Naive thymus-derived CD4-positive, alpha-beta T cell (primary cell): Measurements from ENCODE around the gene FGD3. TPM values are rescaled to one million over a fixed set of nuclear protein-coding genes. Genes with fewer than 3 reads are reported as not detected.

Experiments
- ATAC-seq: fragments of 150-1000 bp; cut with Tn5 transposase; 2 replicates; pipeline ENCODE4 v1.10.0; 2021; ENCODE audit warnings: mild to moderate bottlenecking, moderate library complexity
- CTCF ChIA-PET: fragments of 350-600 bp; sonication (Branson Sonifier 250); formaldehyde crosslinking; loops from one replicate; lab custom pipeline; 2021; ENCODE audit warnings: antibody characterized with exemption; lab: Charles Lee
- POLR2A ChIA-PET: fragments of 350-600 bp; sonication (Branson Sonifier 250); formaldehyde crosslinking; loops from one replicate; lab custom pipeline; 2021; ENCODE audit warnings: antibody characterized with exemption, inconsistent platforms; lab: Charles Lee
- DNase-seq, 9 donors: peaks; one replicate each; pipeline versions ENCODE4 v3.0.0 to v3.0.0-alpha.2; 2020 to 2022; ENCODE audit warnings: mixed read lengths in 1 of 9
- H3K27ac ChIP-seq: one replicate; pipeline ENCODE4 v1.7.0; 2013; ENCODE audit warnings: mild to moderate bottlenecking, low read depth, low read length, moderate library complexity
- H3K27me3 ChIP-seq, 2 donors: one replicate each; pipeline ENCODE4 v1.7.0; 2013; ENCODE audit warnings: low read length in 2 of 2, mild to moderate bottlenecking in 2 of 2, moderate library complexity in 2 of 2; ENCODE audit not compliant: control insufficient read depth in 2 of 2, insufficient read depth in 2 of 2
- H3K36me3 ChIP-seq, 3 experiments: 1 replicate in 2 of 3; 2 replicates in 1 of 3; pipeline ENCODE4 v1.7.0; 2013; ENCODE audit warnings: low read length in 3 of 3, mild to moderate bottlenecking in 3 of 3, moderate library complexity in 1 of 3; ENCODE audit not compliant: insufficient read depth in 3 of 3, control insufficient read depth in 2 of 3
- H3K4me1 ChIP-seq, 2 donors: one replicate each; pipeline ENCODE4 v1.7.0; 2013; ENCODE audit warnings: low read length in 2 of 2, mild to moderate bottlenecking in 2 of 2, moderate library complexity in 1 of 2; ENCODE audit not compliant: control insufficient read depth in 2 of 2, insufficient read depth in 2 of 2
- H3K4me3 ChIP-seq: 2 replicates; pipeline ENCODE4 v1.7.0; 2013; ENCODE audit warnings: mild to moderate bottlenecking, low read length
- H3K9me3 ChIP-seq, 3 experiments: 1 replicate in 2 of 3; 2 replicates in 1 of 3; pipeline ENCODE4 v1.7.0; 2013; ENCODE audit warnings: low read length in 3 of 3; ENCODE audit not compliant: control insufficient read depth in 2 of 3
- H3K27ac Mint-ChIP-seq, 9 donors: one replicate each; pipeline ENCODE4 v1.8.0; 2020 to 2022; ENCODE audit warnings: mixed read lengths in 9 of 9, mild to moderate bottlenecking in 8 of 9, moderate library complexity in 5 of 9, inconsistent platforms in 2 of 9
- H3K27me3 Mint-ChIP-seq, 5 donors: one replicate each; pipeline ENCODE4 v1.8.0; 2021 to 2022; ENCODE audit warnings: mixed read lengths in 5 of 5, mild to moderate bottlenecking in 1 of 5
- H3K36me3 Mint-ChIP-seq, 5 donors: one replicate each; pipeline ENCODE4 v1.8.0; 2020 to 2022; ENCODE audit warnings: mixed read lengths in 5 of 5, mild to moderate bottlenecking in 3 of 5, inconsistent platforms in 1 of 5
- H3K4me1 Mint-ChIP-seq, 7 donors: one replicate each; pipeline ENCODE4 v1.8.0; 2020 to 2022; ENCODE audit warnings: mixed read lengths in 7 of 7, mild to moderate bottlenecking in 3 of 7, inconsistent platforms in 1 of 7
- H3K4me3 Mint-ChIP-seq, 10 donors: one replicate each; pipeline ENCODE4 v1.8.0; 2020 to 2022; ENCODE audit warnings: mild to moderate bottlenecking in 10 of 10, mixed read lengths in 10 of 10, moderate library complexity in 6 of 10, inconsistent platforms in 2 of 10
- H3K9me3 Mint-ChIP-seq, 11 donors: one replicate each; pipeline ENCODE4 v1.8.0; 2020 to 2022; ENCODE audit warnings: mixed read lengths in 11 of 11, mild to moderate bottlenecking in 4 of 11, inconsistent platforms in 1 of 11, moderate library complexity in 1 of 11
- intact Hi-C, 2 donors: fragments of 100-400 bp; cut with micrococcal nuclease; formaldehyde crosslinking; loops; one replicate each; pipeline ENCODE4 v1.15.1; 2023
- polyA plus RNA-seq, 2 donors: library from polyadenylated mRNA; unstranded; fragments of 300-500 nt; fragmentation: Illumina TruSeq; gene quantifications; one replicate each; pipeline ENCODE4 v1.2.3, GENCODE V29; 2021
- total RNA-seq, 6 experiments: library from RNA in 5 of 6; stranded (reverse) in 5 of 6; gene quantifications; 1 replicate in 5 of 6; 2 replicates in 1 of 6; pipeline ENCODE4 v1.2.3 and lab custom pipeline; 2021 to 2026

Gene FGD3
- total and polyA plus RNA-seq, 7 experiments from 2014 or later: 114 to 341 (median 193) TPM

DNA sequence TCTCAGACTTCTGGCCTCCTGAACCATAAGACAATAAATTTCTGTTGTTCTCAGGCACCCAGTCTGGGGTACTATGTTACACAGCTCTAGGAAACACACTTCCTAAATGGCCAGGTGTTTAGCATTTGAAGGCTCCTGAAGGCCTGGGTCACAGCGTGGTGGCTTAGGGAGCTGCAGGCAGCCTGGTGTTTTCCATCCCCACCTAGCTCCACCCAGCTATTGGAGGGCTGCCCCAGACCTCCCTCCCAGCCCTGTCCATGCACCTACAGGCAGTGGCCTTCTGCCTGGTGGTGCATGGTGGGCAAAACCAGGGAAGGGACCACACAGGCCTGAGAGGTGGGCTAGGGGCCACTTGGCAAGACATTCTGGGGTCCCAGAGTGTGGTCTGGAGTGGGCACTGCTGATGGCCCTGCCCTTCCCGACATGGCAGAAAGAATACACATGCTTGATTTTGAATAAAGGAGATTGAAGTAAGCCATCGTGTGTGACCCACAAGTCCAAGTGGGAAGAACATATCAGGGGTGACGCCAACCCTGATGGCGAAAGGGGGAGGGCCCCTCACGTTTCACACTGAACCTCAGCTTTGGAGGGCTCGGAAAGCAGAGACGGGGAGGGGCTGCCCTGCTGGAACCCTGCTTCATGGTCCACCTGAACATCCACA, 109.8 kb downstream of the FGD3 start:
- DNase-seq (no peak), ATAC-seq (no peak)
- H3K27me3 ChIP-seq: no peaks in the 10 kb centered on the region
- H3K27ac Mint-ChIP-seq: peak overlapping the region; percentile 62 to 95 (median 89)
- ChIA-PET POLR2A (interaction anchor here (0.9 to 10.5 kb wide), 9 partner anchors 8 to 94 kb away, joined by 3 to 74 read pairs (median 5); no protein-coding TSS in a partner anchor), CTCF (interaction anchor here (1.0 kb wide), 1 partner anchor 39 kb away, joined by 3 read pairs; no protein-coding TSS in a partner anchor)
- intact Hi-C loops: no loop called here
- H3K4me3 Mint-ChIP-seq: peak overlapping the region in 9 of 10 donors; percentile 47 to 88 (median 76)
- peaks cover 32 to 76% (median 63%) of the 10 kb centered on the region in 7 donors for H3K4me1 Mint-ChIP-seq
- H3K4me3 ChIP-seq: no peak overlapping the region
- peak overlapping the region; percentile 88 for H3K27ac ChIP-seq
- H3K36me3 ChIP-seq: no peaks in the 10 kb centered on the region
- peaks cover 38 to 46% of the 10 kb centered on the region in 2 donors for H3K4me1 ChIP-seq
- H3K36me3 Mint-ChIP-seq: peaks cover 0 to 14% (median 4%) of the 10 kb centered on the region in 5 donors
- H3K9me3 ChIP-seq: no peaks in the 10 kb centered on the region
- no peaks in the 10 kb centered on the region for H3K27me3 Mint-ChIP-seq
- peaks cover 0 to 4% (median 0%) of the 10 kb centered on the region in 11 donors for H3K9me3 Mint-ChIP-seq

- intact Hi-C loops: loop anchor here (1.0 to 2.0 kb wide), 4 partner anchors 30 to 77 kb away; partner anchors contain the start of genes CARD19 (in 1 of the 2) and NINJ1 (in 1 of the 2)
- Histone ChIP-seq H3K36me3 (no peaks in the 10 kb centered on the region), H3K27me3 (no peaks in the 10 kb centered on the region), H3K27ac (peak overlapping the region; percentile 88), H3K4me3 (no peak overlapping the region), H3K9me3 (no peaks in the 10 kb centered on the region), H3K4me1 (peaks cover 45 to 52% of the 10 kb centered on the region in 2 donors)
- peak overlapping the region; percentile 58 to 88 (median 78) for H3K4me3 Mint-ChIP-seq
- no peaks in the 10 kb centered on the region for H3K27me3 Mint-ChIP-seq
- CTCF ChIA-PET: no interaction called here
- peaks cover 0 to 4% (median 0%) of the 10 kb centered on the region in 11 donors for H3K9me3 Mint-ChIP-seq
- peak; percentile 25 for ATAC-seq
- peaks cover 0 to 17% (median 4%) of the 10 kb centered on the region in 5 donors for H3K36me3 Mint-ChIP-seq
- peak overlapping the region; percentile 77 to 95 (median 89) for H3K27ac Mint-ChIP-seq
- POLR2A ChIA-PET: interaction anchor here (0.6 to 10.5 kb wide), 8 partner anchors 8 to 58 kb away, joined by 3 to 74 read pairs (median 4); no protein-coding TSS in a partner anchor
- H3K4me1 Mint-ChIP-seq: peaks cover 36 to 79% (median 68%) of the 10 kb centered on the region in 7 donors
- no peak for DNase-seq
Measured at GRCh38 chr9:93057703-93058354, 110.5 kb downstream of the FGD3 start.

DNA sequence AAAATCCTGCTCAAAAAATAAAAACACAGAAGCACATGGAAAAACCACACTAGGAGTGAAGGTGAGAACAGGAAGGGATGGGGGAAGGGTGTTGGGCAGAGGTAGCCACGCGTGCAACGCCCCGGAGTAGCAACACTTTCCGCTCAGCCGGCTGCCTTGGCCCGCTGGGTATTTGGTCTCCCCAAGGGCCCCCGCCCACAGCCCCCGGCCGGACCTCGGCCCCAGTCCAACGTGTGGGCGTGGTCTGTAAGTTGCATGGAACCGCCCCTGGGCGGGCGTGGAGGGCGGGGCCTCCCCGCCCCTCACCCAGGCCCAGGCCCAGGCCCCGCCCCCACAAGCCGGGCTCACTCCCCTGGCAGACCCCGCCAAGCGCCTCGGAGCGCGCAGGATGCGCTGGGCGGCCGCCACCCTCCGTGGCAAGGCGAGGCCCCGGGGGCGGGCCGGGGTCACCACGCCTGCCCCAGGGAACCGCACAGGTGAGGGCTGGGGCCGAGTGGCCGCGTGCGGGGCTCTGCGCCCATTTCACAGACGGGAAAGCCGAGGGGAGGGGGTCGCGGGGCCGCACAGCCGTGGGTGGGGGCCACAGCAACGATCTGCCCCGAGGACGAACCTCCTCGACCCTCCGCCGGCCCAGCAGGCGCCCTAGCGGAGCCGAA, 111.2 kb downstream of the FGD3 start, which contains the start of gene SUSD3:
TSS of gene SUSD3 (plus strand) at position 347 of the 656 bp plus-strand sequence. CDS start at position 389, 42 bp downstream.
- CTCF ChIA-PET: interaction anchor here (1.1 kb wide), 1 partner anchor 50 kb away, joined by 6 read pairs; no protein-coding TSS in a partner anchor
- H3K9me3 Mint-ChIP-seq: peaks cover 0 to 4% (median 0%) of the 10 kb centered on the region in 11 donors
- POLR2A ChIA-PET: interaction anchor here (0.6 to 10.5 kb wide), 21 partner anchors 7 to 249 kb away, joined by 3 to 365 read pairs (median 5); partner anchors contain the start of gene CARD19
- no peaks in the 10 kb centered on the region for H3K27me3 ChIP-seq
- H3K4me1 Mint-ChIP-seq: peaks cover 31 to 78% (median 65%) of the 10 kb centered on the region in 7 donors
- ATAC-seq: peak; percentile 81
- peak; percentile 47 to 82 (median 65) for DNase-seq
- peaks cover 0 to 17% (median 4%) of the 10 kb centered on the region in 5 donors for H3K36me3 Mint-ChIP-seq
- H3K36me3 ChIP-seq: peaks cover 0 to 5% (median 0%) of the 10 kb centered on the region in 3 experiments
- H3K27ac ChIP-seq: peak within 1 kb of the TSS; percentile 88
- H3K27me3 Mint-ChIP-seq: no peaks in the 10 kb centered on the region
- H3K9me3 ChIP-seq: no peaks in the 10 kb centered on the region
- H3K4me3 Mint-ChIP-seq: peak within 1 kb of the TSS; percentile 93 to 97 (median 94)
- peaks cover 51 to 56% of the 10 kb centered on the region in 2 donors for H3K4me1 ChIP-seq
- intact Hi-C loops: loop anchor here (1.0 to 2.0 kb wide), 4 partner anchors 30 to 76 kb away; partner anchors contain the start of genes CARD19 (in 1 of the 2) and NINJ1 (in 1 of the 2)
- H3K27ac Mint-ChIP-seq: peak within 1 kb of the TSS; percentile 97 to 100 (median 99)
- H3K4me3 ChIP-seq: peak within 1 kb of the TSS; percentile 90

DNA sequence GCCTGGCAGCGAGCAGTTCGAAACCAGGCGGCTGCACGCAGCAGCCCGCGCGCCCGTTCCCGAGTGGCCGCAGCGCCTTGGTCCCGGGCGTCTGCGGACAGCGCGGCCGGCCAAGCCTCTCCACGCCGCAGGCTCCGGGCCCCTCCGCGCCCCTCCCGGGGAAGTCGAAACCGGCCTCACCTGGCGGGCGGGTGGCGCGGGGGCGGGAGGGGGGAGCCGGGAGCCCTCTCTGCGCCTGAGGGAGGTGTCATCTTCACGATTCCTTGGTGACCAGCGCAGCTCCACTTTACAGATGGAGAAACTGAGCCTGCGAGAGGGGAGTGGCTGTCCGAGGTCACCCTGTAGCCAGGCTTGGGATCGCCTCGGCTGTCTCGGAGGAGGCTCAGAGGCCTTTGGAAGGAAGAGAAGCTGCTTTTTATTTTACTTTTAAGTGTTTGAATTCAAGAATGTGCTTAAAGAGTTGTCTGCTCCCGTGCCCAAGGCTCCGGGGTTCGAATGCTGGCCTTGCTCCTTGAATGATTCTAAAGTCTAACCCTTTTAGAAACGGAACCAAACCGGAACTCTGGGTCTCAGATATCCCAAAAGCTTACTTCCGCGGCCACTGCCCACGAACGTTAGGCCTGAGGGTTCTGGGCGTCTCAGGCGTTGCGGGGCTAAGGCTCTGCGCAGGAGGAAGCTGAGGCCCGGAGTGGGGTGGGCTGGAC, 111.8 kb downstream of the FGD3 start:
- peaks cover 0 to 4% (median 0%) of the 10 kb centered on the region in 11 donors for H3K9me3 Mint-ChIP-seq
- Histone ChIP-seq H3K4me1 (peaks cover 57 to 58% of the 10 kb centered on the region in 2 donors), H3K4me3 (peak overlapping the region; percentile 90), H3K27me3 (no peaks in the 10 kb centered on the region), H3K27ac (peak overlapping the region; percentile 88), H3K36me3 (peaks cover 0 to 5% (median 0%) of the 10 kb centered on the region in 3 experiments), H3K9me3 (no peaks in the 10 kb centered on the region)
- H3K4me1 Mint-ChIP-seq: peaks cover 37 to 78% (median 72%) of the 10 kb centered on the region in 7 donors
- peak; percentile 18 for ATAC-seq
- peak in 1 of 9 donors; percentile 43 for DNase-seq
- intact Hi-C loops: loop anchor here (1.0 to 2.0 kb wide), 2 partner anchors 31 to 76 kb away; partner anchors contain the start of gene NINJ1 (in 1 of the 2)
- peak overlapping the region; percentile 93 to 97 (median 94) for H3K4me3 Mint-ChIP-seq
- H3K27ac Mint-ChIP-seq: peak overlapping the region; percentile 97 to 100 (median 99)
- POLR2A ChIA-PET: interaction anchor here (0.6 to 10.5 kb wide), 27 partner anchors 9 to 250 kb away, joined by 3 to 365 read pairs (median 5); partner anchors contain the start of gene CARD19
- H3K36me3 Mint-ChIP-seq: peaks cover 0 to 19% (median 10%) of the 10 kb centered on the region in 5 donors
- no peaks in the 10 kb centered on the region for H3K27me3 Mint-ChIP-seq
- CTCF ChIA-PET: interaction anchor here (1.0 to 1.1 kb wide), 2 partner anchors 50 to 55 kb away, joined by 6 read pairs; no protein-coding TSS in a partner anchor

- Mint-ChIP-seq H3K4me3 (peak overlapping the region; percentile 93 to 97 (median 94)), H3K4me1 (peaks cover 42 to 82% (median 77%) of the 10 kb centered on the region in 7 donors), H3K27me3 (no peaks in the 10 kb centered on the region), H3K36me3 (peaks cover 0 to 26% (median 14%) of the 10 kb centered on the region in 5 donors), H3K9me3 (peaks cover 0 to 4% (median 0%) of the 10 kb centered on the region in 11 donors), H3K27ac (peak overlapping the region; percentile 97 to 100 (median 99))
- H3K4me1 ChIP-seq: peaks cover 60 to 66% of the 10 kb centered on the region in 2 donors
- peak overlapping the region; percentile 90 for H3K4me3 ChIP-seq
- CTCF ChIA-PET: interaction anchor here (1.0 to 1.9 kb wide), 7 partner anchors 20 to 106 kb away, joined by 3 to 7 read pairs (median 6); no protein-coding TSS in a partner anchor
- DNase-seq (no peak), ATAC-seq (no peak)
- intact Hi-C loops: loop anchor here (1.0 to 10.0 kb wide), 3 partner anchors 32 to 1665 kb away; partner anchors contain the start of genes AOPEP (in 1 of the 2) and NINJ1 (in 1 of the 2)
- peak overlapping the region; percentile 88 for H3K27ac ChIP-seq
- peaks cover 0 to 5% (median 0%) of the 10 kb centered on the region in 3 experiments for H3K36me3 ChIP-seq
- POLR2A ChIA-PET: interaction anchor here (0.6 to 10.5 kb wide), 29 partner anchors 8 to 251 kb away, joined by 3 to 365 read pairs (median 5); partner anchors contain the start of genes CARD19 and NINJ1
- H3K27me3 ChIP-seq: no peaks in the 10 kb centered on the region
- H3K9me3 ChIP-seq: no peaks in the 10 kb centered on the region
Measured at GRCh38 chr9:93059715-93060578, 112.6 kb downstream of the FGD3 start.
